MM.1S (cell line): ENCODE results near the gene BLTP3B.

Experiments
- DNase-seq: peaks from one replicate; pipeline ENCODE4 v3.0.0-alpha.2; 2015
- H2AFZ ChIP-seq: fragments of 300-600 bp; sonication (generic); 2 replicates; pipeline ENCODE4 v1.6.0; 2016; ENCODE audit warnings: antibody characterized with exemption, low read length
- H3F3A ChIP-seq: fragments of 300-600 bp; sonication (generic); 2 replicates; pipeline ENCODE4 v1.6.1; 2016; ENCODE audit warnings: mild to moderate bottlenecking, antibody characterized with exemption, low read length, moderate library complexity, mixed read lengths; ENCODE audit not compliant: insufficient read depth
- H3K27ac ChIP-seq: fragments of 300-600 bp; sonication (generic); 2 replicates; pipeline ENCODE4 v1.5.1; 2016; ENCODE audit warnings: mild to moderate bottlenecking, low read length
- H3K27me3 ChIP-seq: fragments of 300-600 bp; sonication (generic); replicated peaks from 2 replicates; pipeline ENCODE4 v1.6.0; 2016; ENCODE audit warnings: low read length; ENCODE audit not compliant: insufficient read depth
- H3K36me3 ChIP-seq: fragments of 300-600 bp; sonication (generic); replicated peaks from 2 replicates; pipeline ENCODE4 v1.6.1; 2016; ENCODE audit warnings: mild to moderate bottlenecking, low read length, mixed read lengths; ENCODE audit not compliant: insufficient read depth
- H3K4me1 ChIP-seq: fragments of 300-600 bp; sonication (generic); 2 replicates; pipeline ENCODE4 v1.6.1; 2016; ENCODE audit warnings: low read length, mixed read lengths
- H3K4me2 ChIP-seq: fragments of 300-600 bp; sonication (generic); 2 replicates; pipeline ENCODE4 v1.6.0; 2016; ENCODE audit warnings: low read depth, low read length
- H3K4me3 ChIP-seq: fragments of 300-600 bp; sonication (generic); 2 replicates; pipeline ENCODE4 v1.5.1; 2016; ENCODE audit warnings: low read length, mixed read lengths
- H3K79me2 ChIP-seq: fragments of 300-600 bp; sonication (generic); 2 replicates; pipeline ENCODE4 v1.6.1; 2016; ENCODE audit warnings: mixed run types, low read length, mixed read lengths
- H3K9ac ChIP-seq: fragments of 300-600 bp; sonication (generic); 2 replicates; pipeline ENCODE4 v1.6.1; 2016; ENCODE audit warnings: low read length, mixed read lengths
- H3K9me2 ChIP-seq: fragments of 300-600 bp; sonication (generic); replicated peaks from 2 replicates; pipeline ENCODE4 v1.6.1; 2016; ENCODE audit warnings: mild to moderate bottlenecking, low read length, mixed read lengths; ENCODE audit not compliant: insufficient read depth
- H3K9me3 ChIP-seq: fragments of 300-600 bp; sonication (generic); replicated peaks from 2 replicates; pipeline ENCODE4 v1.6.1; 2016; ENCODE audit warnings: mild to moderate bottlenecking, low read length, mixed read lengths; ENCODE audit not compliant: insufficient read depth
- H4K20me1 ChIP-seq: fragments of 300-600 bp; sonication (generic); 2 replicates; pipeline ENCODE4 v1.6.1; 2016; ENCODE audit warnings: mild to moderate bottlenecking, low read length, moderate library complexity, mixed read lengths; ENCODE audit not compliant: insufficient read depth
- CTCF ChIP-seq: fragments of 300-600 bp; sonication (generic); IDR thresholded peaks from 2 replicates; pipeline ENCODE4 v1.5.1; 2016; ENCODE audit warnings: antibody characterized with exemption, low read length, mixed read lengths
- EZH2 ChIP-seq: fragments of 300-600 bp; sonication (generic); optimal IDR thresholded peaks from 2 replicates; pipeline ENCODE3; 2017; ENCODE audit warnings: low read depth, mild to moderate bottlenecking, antibody characterized with exemption, low read length, mixed read lengths
- EZH2phosphoT487 ChIP-seq: fragments of 300-600 bp; sonication (generic); IDR thresholded peaks from 2 replicates; pipeline ENCODE4 v1.6.1; 2018; ENCODE audit warnings: antibody characterized with exemption, low read length

BLTP3B gene

GRCh38 chr12:100120355-100120754, 22.3 kb downstream of the BLTP3B start:
- no peak overlapping the region for H3K4me2 ChIP-seq
- H3K9me2 ChIP-seq = no peaks in the 10 kb centered on the region
- H2AFZ ChIP-seq = no peak overlapping the region
- DNase-seq = no peak
- H3K27me3 ChIP-seq = no peaks in the 10 kb centered on the region
- H4K20me1 ChIP-seq = no peaks in the 10 kb centered on the region
- H3K36me3 ChIP-seq = no peaks in the 10 kb centered on the region
- no peak overlapping the region for H3K27ac ChIP-seq
- no peaks in the 10 kb centered on the region for H3K9me3 ChIP-seq
- H3F3A ChIP-seq = no peaks in the 10 kb centered on the region
- no peak overlapping the region for H3K4me3 ChIP-seq
- H3K4me1 ChIP-seq = no peaks in the 10 kb centered on the region
- peaks cover 81% of the 10 kb centered on the region for H3K79me2 ChIP-seq
- H3K9ac ChIP-seq = no peak overlapping the region
- TF ChIP-seq EZH2 = no peak
- no peak for TF ChIP-seq EZH2phosphoT487
- TF ChIP-seq CTCF = no peak

GRCh38 chr12:100115291-100115690, 27.4 kb downstream of the BLTP3B start:
- Histone ChIP-seq H2AFZ (no peak overlapping the region), H3K4me1 (no peaks in the 10 kb centered on the region), H3K9me2 (no peaks in the 10 kb centered on the region), H3K36me3 (no peaks in the 10 kb centered on the region), H3K27me3 (no peaks in the 10 kb centered on the region), H3F3A (no peaks in the 10 kb centered on the region), H4K20me1 (no peaks in the 10 kb centered on the region), H3K4me3 (no peak overlapping the region), H3K79me2 (peaks cover 76% of the 10 kb centered on the region), H3K27ac (no peak overlapping the region), H3K9me3 (no peaks in the 10 kb centered on the region), H3K4me2 (no peak overlapping the region), H3K9ac (no peak overlapping the region)
- no peak for TF ChIP-seq CTCF
- TF ChIP-seq EZH2phosphoT487 = no peak
- no peak for TF ChIP-seq EZH2
- no peak for DNase-seq

- H3K4me1 ChIP-seq = no peaks in the 10 kb centered on the region
- TF ChIP-seq EZH2 = no peak
- no peak for TF ChIP-seq CTCF
- TF ChIP-seq EZH2phosphoT487 = no peak
- H3K9me2 ChIP-seq = no peaks in the 10 kb centered on the region
- no peaks in the 10 kb centered on the region for H4K20me1 ChIP-seq
- H3K27ac ChIP-seq = no peak overlapping the region
- no peaks in the 10 kb centered on the region for H3K9me3 ChIP-seq
- no peak overlapping the region for H3K4me2 ChIP-seq
- H3K9ac ChIP-seq = no peak overlapping the region
- no peaks in the 10 kb centered on the region for H3K27me3 ChIP-seq
- no peaks in the 10 kb centered on the region for H3K36me3 ChIP-seq
- H3K4me3 ChIP-seq = no peak overlapping the region
- no peak overlapping the region for H2AFZ ChIP-seq
- DNase-seq = no peak
- H3F3A ChIP-seq = no peaks in the 10 kb centered on the region
- H3K79me2 ChIP-seq = peaks cover 76% of the 10 kb centered on the region
Observed at GRCh38 chr12:100114574-100114973, 28.1 kb downstream of the BLTP3B start.

GRCh38 chr12:100110276-100110675, 32.4 kb downstream of the BLTP3B start:
- Histone ChIP-seq H3K79me2 (peaks cover 41% of the 10 kb centered on the region), H3K4me1 (no peaks in the 10 kb centered on the region)
- TF ChIP-seq EZH2phosphoT487 = no peak
- no peak for TF ChIP-seq CTCF

More at GRCh38 chr12:100110276-100110675, 32.4 kb downstream of the BLTP3B start:
- no peak overlapping the region for H3K4me2 ChIP-seq
- H3K4me3 ChIP-seq = no peak overlapping the region
- no peaks in the 10 kb centered on the region for H4K20me1 ChIP-seq
- no peaks in the 10 kb centered on the region for H3K9me2 ChIP-seq
- no peak overlapping the region for H2AFZ ChIP-seq
- DNase-seq = no peak
- H3K9me3 ChIP-seq = no peaks in the 10 kb centered on the region
- no peaks in the 10 kb centered on the region for H3F3A ChIP-seq
- no peak overlapping the region for H3K9ac ChIP-seq
- no peaks in the 10 kb centered on the region for H3K27me3 ChIP-seq
- no peak overlapping the region for H3K27ac ChIP-seq
- no peaks in the 10 kb centered on the region for H3K36me3 ChIP-seq
